Adrenal gland (tissue), 12 donors: Measurements from ENCODE around the gene HEMGN. TPM values are rescaled to one million over a fixed set of nuclear protein-coding genes. Genes with fewer than 3 reads are reported as not detected.

Experiments
- DNase-seq, 7 donors: peaks; one replicate each; pipeline ENCODE4 v3.0.0-alpha.2; 2019 to 2020
- H3K27ac ChIP-seq, 5 donors: fragments of 200-600 bp; sonication (generic) in 4 of 5; 1 replicate in 3 of 5; 2 replicates in 2 of 5; pipeline versions ENCODE4 v1.5.1 to v1.8.0; 2016 to 2020; ENCODE audit warnings: mild to moderate bottlenecking in 1 of 5
- H3K27me3 ChIP-seq: fragments of 200-600 bp; 2 replicates; pipeline ENCODE4 v1.8.0; 2021
- H3K36me3 ChIP-seq, 2 donors: fragments of 200-600 bp; replicated peaks in 1 of 2; 1 replicate in 1 of 2; 2 replicates in 1 of 2; pipeline versions ENCODE4 v1.5.1 to v1.8.0; 2018 to 2022
- H3K4me1 ChIP-seq, 2 donors: fragments of 200-600 bp; replicated peaks in 1 of 2; 1 replicate in 1 of 2; 2 replicates in 1 of 2; pipeline versions ENCODE4 v1.5.1 to v1.8.0; 2018 to 2021
- H3K4me3 ChIP-seq, 4 donors: fragments of 200-600 bp; sonication (generic) in 3 of 4; one replicate each; pipeline ENCODE4 v1.5.1; 2016 to 2018
- H3K9me3 ChIP-seq, 3 donors: fragments of 200-600 bp; sonication (generic) in 1 of 3; replicated peaks in 1 of 3; 1 replicate in 2 of 3; 2 replicates in 1 of 3; pipeline versions ENCODE4 v1.5.1 to v1.8.0; 2016 to 2021
- CTCF ChIP-seq, 6 experiments: fragments of 450-650 bp in 4 of 6; fragments of 200-600 bp in 2 of 6; sonication (generic) in 1 of 6; IDR thresholded peaks; 1 replicate in 5 of 6; 2 replicates in 1 of 6; pipeline versions ENCODE4 v1.5.1 to v1.8.0; 2016 to 2021; ENCODE audit warnings: antibody characterized with exemption in 6 of 6, mild to moderate bottlenecking in 2 of 6, moderate library complexity in 1 of 6
- POLR2A ChIP-seq, 2 donors: fragments of 450-650 bp; IDR thresholded peaks; one replicate each; pipeline ENCODE4 v1.6.1; 2017; ENCODE audit warnings: antibody characterized with exemption in 2 of 2, mild to moderate bottlenecking in 2 of 2, moderate library complexity in 1 of 2
- WGBS, 4 donors: extraction: QIAGEN DNeasy Blood & Tissue Kit in 2 of 4; methylation state at CpG; one replicate each; pipeline versions ENCODE4 v1.1.5 to v1.1.7; 2013 to 2017; 5-methylcytosine and 5-hydroxymethylcytosine counted together
- intact Hi-C, 2 donors: fragments of 100-400 bp; cut with DNase I; formaldehyde crosslinking; loops; one replicate each; pipeline versions ENCODE4 v1.14.1 to v1.15.0; 2022 to 2023
- polyA plus RNA-seq, 3 donors: library from polyadenylated mRNA; stranded (reverse); fragments of 200-250 nt in 2 of 3; fragments of 350-450 nt in 1 of 3; fragmentation: Illumina TruSeq in 1 of 3; extraction: RNeasy Lipid Tissue Mini Kit (QIAGEN cat#74804) in 1 of 3; gene quantifications; one replicate each; pipeline ENCODE4 v1.2.3, GENCODE V29; 2013 to 2014
- total RNA-seq, 9 donors: library from RNA; depleted of rRNA in 4 of 9; stranded (reverse); fragments of >200 nt in 4 of 9; fragments of 120-200 nt in 1 of 9; fragmentation: NEBNext Ultra II Directional in 1 of 9; extraction: Animal tissue kit (Norgen Biotek cat#: 25700) in 1 of 9; gene quantifications; one replicate each; pipeline versions ENCODE4 v1.1.0 to v1.2.4, GENCODE V29; 2013 to 2023
- donor health status: healthy with polysubstance abuse.
- donor health status: Bipolar disorder and iron deficiency.
- donor health status: DM: yes; HTN: yes; CAD: no.
- donor health status: DM: no; HTN: no; CAD: no.
- donor health status: DM: no; HTN: no; CAD: no.
- donor health status: DM: yes; HTN: yes; CAD: no.

Gene HEMGN
- total and polyA plus RNA-seq, 12 donors: 0.22 to 10.0 (median 0.23) TPM; not detected in 9

GRCh38 chr9:97923529-97924108, 14.4 kb downstream of the HEMGN start:
- intact Hi-C loops: loop anchor here (2.0 to 10.0 kb wide), 2 partner anchors 111 kb away; no protein-coding TSS in a partner anchor
- H3K27ac ChIP-seq: peak overlapping the region in 3 of 5 donors; percentile 7 to 99 (median 95)
- 0 to 1% (median 0%) methylated on average over 8 of the region's 8 CpGs for WGBS, 4 donors
- no peaks in the 10 kb centered on the region for H3K36me3 ChIP-seq
- H3K4me1 ChIP-seq: peaks cover 3 to 28% of the 10 kb centered on the region in 2 donors
- H3K4me3 ChIP-seq: peak overlapping the region in 1 of 4 donors; percentile 9
- H3K9me3 ChIP-seq: no peaks in the 10 kb centered on the region
- TF ChIP-seq POLR2A (IDR thresholded peaks at IDR 0.05) (no peak), CTCF (IDR thresholded peaks at IDR 0.05) (peak; percentile 63 to 96 (median 80))
- no peaks in the 10 kb centered on the region for H3K27me3 ChIP-seq
- DNase-seq: peak; percentile 74 to 95 (median 81)

GRCh38 chr9:97921959-97922724, 15.8 kb downstream of the HEMGN start, which contains the start of gene TRMO:
TSS of gene TRMO (minus strand) at chr9:97922500. CDS start at chr9:97922493, 7 bp downstream.
- 0 to 2% (median 1%) methylated on average over 28 to 54 of the region's 54 CpGs for WGBS, 4 donors
- Histone ChIP-seq H3K9me3 (no peaks in the 10 kb centered on the region), H3K27me3 (no peaks in the 10 kb centered on the region), H3K4me3 (peak within 1 kb of the TSS in 3 of 4 donors; percentile 34 to 68 (median 45)), H3K27ac (peak within 1 kb of the TSS; percentile 77 to 99 (median 98)), H3K36me3 (no peaks in the 10 kb centered on the region), H3K4me1 (peaks cover 3 to 31% of the 10 kb centered on the region in 2 donors)
- peak; percentile 93 to 95 for TF ChIP-seq POLR2A (IDR thresholded peaks at IDR 0.05)
- peak in 5 of 6 experiments; percentile 22 to 71 (median 47) for TF ChIP-seq CTCF (IDR thresholded peaks at IDR 0.05)
- DNase-seq: peak; percentile 97 to 100 (median 99)
- intact Hi-C loops: loop anchor here in 1 of 2 donors (10.0 kb wide), 1 partner anchor 113 kb away; no protein-coding TSS in a partner anchor

- Histone ChIP-seq H3K9me3 (no peaks in the 10 kb centered on the region), H3K4me1 (peaks cover 3 to 31% of the 10 kb centered on the region in 2 donors), H3K27ac (no peak overlapping the region), H3K27me3 (no peaks in the 10 kb centered on the region), H3K36me3 (peaks cover 0 to 8% of the 10 kb centered on the region in 2 donors), H3K4me3 (no peak overlapping the region)
- TF ChIP-seq CTCF (IDR thresholded peaks at IDR 0.05) (no peak), POLR2A (IDR thresholded peaks at IDR 0.05) (no peak)
- DNase-seq: peak in 1 of 7 donors; percentile 23
- intact Hi-C loops: no loop called here
Measured at GRCh38 chr9:97919217-97919813, 18.7 kb downstream of the HEMGN start.

GRCh38 chr9:97918611-97919010, 19.4 kb downstream of the HEMGN start:
- H3K27me3 ChIP-seq: no peaks in the 10 kb centered on the region
- H3K4me3 ChIP-seq: no peak overlapping the region
- H3K4me1 ChIP-seq: peaks cover 3 to 30% of the 10 kb centered on the region in 2 donors
- DNase-seq: no peak
- TF ChIP-seq CTCF (IDR thresholded peaks at IDR 0.05) (no peak), POLR2A (IDR thresholded peaks at IDR 0.05) (no peak)
- H3K9me3 ChIP-seq: no peaks in the 10 kb centered on the region
- intact Hi-C loops: no loop called here
- 77 to 86% (median 83%) methylated on average over 4 of the region's 4 CpGs for WGBS, 4 donors
- H3K27ac ChIP-seq: no peak overlapping the region
- H3K36me3 ChIP-seq: peaks cover 0 to 8% of the 10 kb centered on the region in 2 donors
